H1 (cell line): Measurements from ENCODE around the gene NEU3. TPM values are rescaled to one million over a fixed set of nuclear protein-coding genes. Genes with fewer than 3 reads are reported as not detected.

Source experiments
- CTCF ChIA-PET: fragments of 300-600 bp; sonication (Branson Sonifier 250); formaldehyde crosslinking; loops from one replicate; lab custom pipeline; 2021; ENCODE audit not compliant: partially characterized antibody; lab: Charles Lee
- POLR2A ChIA-PET: fragments of 300-600 bp; sonication (Branson Sonifier 250); formaldehyde crosslinking; loops from one replicate; lab custom pipeline; 2021; ENCODE audit warnings: inconsistent platforms; ENCODE audit not compliant: partially characterized antibody; lab: Charles Lee
- DNase-seq, 2 experiments: peaks; one replicate each; pipeline versions ENCODE4 v3.0.0 to v3.0.0-alpha.2; 2010 to 2022; ENCODE audit warnings: low spot score in 2 of 2, low read depth in 1 of 2, mixed read lengths in 1 of 2
- FAIRE-seq: peaks from 2 replicates; lab custom pipeline; 2011; peaks lifted over from hg19 to GRCh38; lab: Jason Lieb, UNC
- H2AFZ ChIP-seq: 2 replicates; pipeline ENCODE4 v1.8.1; 2012; ENCODE audit warnings: low read length, inconsistent platforms
- H2AK5ac ChIP-seq: 2 replicates; pipeline ENCODE4 v1.6.1; 2013; ENCODE audit warnings: low read depth, low read length
- H2BK120ac ChIP-seq: replicated peaks from 2 replicates; pipeline ENCODE3; 2013; ENCODE audit warnings: low read depth, low read length, inconsistent platforms
- H2BK12ac ChIP-seq: 2 replicates; pipeline ENCODE4 v1.6.1; 2013; ENCODE audit warnings: low read depth, low read length
- H2BK15ac ChIP-seq: 2 replicates; pipeline ENCODE4 v1.6.1; 2013; ENCODE audit warnings: low read length
- H2BK20ac ChIP-seq: 2 replicates; pipeline ENCODE4 v1.6.1; 2013; ENCODE audit warnings: low read length
- H2BK5ac ChIP-seq: 2 replicates; pipeline ENCODE4 v1.6.1; 2013; ENCODE audit warnings: low read depth, low read length
- H3K14ac ChIP-seq: 2 replicates; pipeline ENCODE4 v1.6.1; 2013; ENCODE audit warnings: inconsistent platforms; ENCODE audit not compliant: insufficient read length
- H3K18ac ChIP-seq: 2 replicates; pipeline ENCODE4 v1.6.1; 2013; ENCODE audit warnings: low read length; ENCODE audit errors: extremely low read depth
- H3K23ac ChIP-seq: 2 replicates; pipeline ENCODE4 v1.6.1; 2013; ENCODE audit warnings: inconsistent platforms; ENCODE audit not compliant: insufficient read length
- H3K23me2 ChIP-seq: 2 replicates; pipeline ENCODE4 v1.6.1; 2013; ENCODE audit warnings: low read depth, low read length
- H3K27ac ChIP-seq: 2 replicates; pipeline ENCODE4 v1.6.1; 2011; ENCODE audit warnings: low read depth, low read length, inconsistent platforms
- H3K27me3 ChIP-seq, 4 experiments: replicated peaks in 1 of 4; 1 replicate in 1 of 4; 2 replicates in 3 of 4; pipeline versions ENCODE4 v1.6.1 to v1.8.1; 2011 to 2013; ENCODE audit warnings: low read length in 3 of 4, mild to moderate bottlenecking in 3 of 4, inconsistent platforms in 2 of 4, mixed read lengths in 2 of 4, moderate library complexity in 1 of 4; ENCODE audit not compliant: control insufficient read depth in 3 of 4, insufficient read depth in 3 of 4; ENCODE audit errors: extremely low read depth in 1 of 4
- H3K36me3 ChIP-seq, 4 experiments: 2 replicates each; pipeline versions ENCODE4 v1.6.1 to v1.8.1; 2011 to 2013; ENCODE audit warnings: mild to moderate bottlenecking in 4 of 4, low read length in 3 of 4, moderate library complexity in 2 of 4, control low read depth in 1 of 4, inconsistent platforms in 1 of 4; ENCODE audit not compliant: insufficient read depth in 4 of 4, control insufficient read depth in 2 of 4
- H3K4ac ChIP-seq: replicated peaks from 2 replicates; pipeline ENCODE3; 2013; ENCODE audit warnings: low read length, low read depth, mixed read lengths, inconsistent platforms; ENCODE audit not compliant: insufficient read length
- H3K4me1 ChIP-seq, 4 experiments: replicated peaks in 1 of 4; 1 replicate in 1 of 4; 2 replicates in 3 of 4; pipeline versions ENCODE4 v1.6.1 to v1.8.1; 2011 to 2013; ENCODE audit warnings: low read length in 3 of 4, inconsistent platforms in 2 of 4, mixed read lengths in 1 of 4; ENCODE audit not compliant: insufficient read depth in 4 of 4, control insufficient read depth in 3 of 4
- H3K4me2 ChIP-seq, 2 experiments: 2 replicates each; pipeline versions ENCODE4 v1.6.1 to v1.8.1; 2011 to 2013; ENCODE audit warnings: low read depth in 2 of 2, low read length in 2 of 2, control low read depth in 1 of 2, inconsistent platforms in 1 of 2, mild to moderate bottlenecking in 1 of 2; ENCODE audit not compliant: insufficient read depth in 1 of 2
- H3K4me3 ChIP-seq, 4 experiments: fragments of 200-600, 300-600 bp in 1 of 4; sonication (generic), shearing (Covaris generic), sonication (Bioruptor Twin) in 1 of 4; 2 replicates each; pipeline versions ENCODE4 v1.5.1 to v1.8.1; 2011 to 2016; ENCODE audit warnings: low read length in 4 of 4, low read depth in 3 of 4, control low read depth in 2 of 4, inconsistent platforms in 2 of 4, mild to moderate bottlenecking in 2 of 4, mixed read lengths in 1 of 4, moderate library complexity in 1 of 4; ENCODE audit not compliant: insufficient read depth in 2 of 4; ENCODE audit errors: extremely low read depth in 1 of 4
- H3K56ac ChIP-seq: replicated peaks from 2 replicates; pipeline ENCODE3; 2013; ENCODE audit warnings: low read depth, mild to moderate bottlenecking, mixed read lengths, low read length, inconsistent platforms; ENCODE audit not compliant: insufficient read length
- H3K79me1 ChIP-seq: 2 replicates; pipeline ENCODE4 v1.6.1; 2013; ENCODE audit warnings: low read depth, low read length, control low read depth
- H3K79me2 ChIP-seq, 2 experiments: 2 replicates each; pipeline versions ENCODE4 v1.6.1 to v1.8.1; 2012 to 2013; ENCODE audit warnings: low read length in 2 of 2, mild to moderate bottlenecking in 2 of 2, inconsistent platforms in 1 of 2; ENCODE audit not compliant: insufficient read depth in 2 of 2, control insufficient read depth in 1 of 2
- H3K9ac ChIP-seq, 4 experiments: replicated peaks in 1 of 4; 1 replicate in 1 of 4; 2 replicates in 3 of 4; pipeline versions ENCODE4 v1.6.1 to v1.8.1; 2011 to 2013; ENCODE audit warnings: low read depth in 3 of 4, low read length in 3 of 4, control low read depth in 2 of 4, mild to moderate bottlenecking in 2 of 4, moderate library complexity in 2 of 4, inconsistent platforms in 1 of 4; ENCODE audit errors: extremely low read depth in 1 of 4
- H3K9me3 ChIP-seq, 2 experiments: 2 replicates each; pipeline versions ENCODE4 v1.6.1 to v1.8.1; 2012 to 2013; ENCODE audit warnings: mild to moderate bottlenecking in 2 of 2, moderate library complexity in 2 of 2, control low read depth in 1 of 2, inconsistent platforms in 1 of 2, low read depth in 1 of 2, low read length in 1 of 2, mixed read lengths in 1 of 2; ENCODE audit not compliant: insufficient read depth in 2 of 2
- H4K20me1 ChIP-seq, 2 experiments: replicated peaks in 1 of 2; 2 replicates each; pipeline versions ENCODE3 to v1.8.1; 2011 to 2013; ENCODE audit warnings: inconsistent platforms in 2 of 2, low read length in 2 of 2, mild to moderate bottlenecking in 1 of 2; ENCODE audit not compliant: insufficient read depth in 2 of 2, control insufficient read depth in 1 of 2
- H4K5ac ChIP-seq: 2 replicates; pipeline ENCODE4 v1.6.1; 2013; ENCODE audit warnings: low read length, low read depth, mixed read lengths, inconsistent platforms; ENCODE audit not compliant: insufficient read length
- H4K8ac ChIP-seq: 2 replicates; pipeline ENCODE4 v1.8.0; 2013; ENCODE audit warnings: mild to moderate bottlenecking, moderate library complexity, low read length, inconsistent platforms; ENCODE audit not compliant: insufficient read depth; ENCODE audit errors: extremely low read depth
- H4K91ac ChIP-seq: replicated peaks from 2 replicates; pipeline ENCODE3; 2013; ENCODE audit warnings: low read length, mixed read lengths, inconsistent platforms; ENCODE audit not compliant: insufficient read length
- SIN3A ChIP-seq, 2 experiments: IDR thresholded peaks in 1 of 2; conservative IDR thresholded peaks in 1 of 2; 2 replicates each; pipeline ENCODE4 v1.6.1; 2011 to 2012; ENCODE audit warnings: low read length in 2 of 2, improper control_type of control experiment in 1 of 2, low read depth in 1 of 2, mild to moderate bottlenecking in 1 of 2
- WGBS, 2 experiments: shearing (Covaris generic) in 1 of 2; methylation state at CpG; one replicate each; pipeline versions ENCODE4 v1.1.6 to v1.1.7; 2013 to 2015; ENCODE audit warnings: low lambda C conversion rate in 2 of 2, mixed read lengths in 2 of 2, inconsistent platforms in 1 of 2, low coverage in 1 of 2, missing lambda C conversion rate in 1 of 2; ENCODE audit not compliant: insufficient replicate concordance in 2 of 2, insufficient coverage in 1 of 2, insufficient read length in 1 of 2; ENCODE audit errors: extremely low coverage in 1 of 2, missing lambda C conversion rate in 1 of 2; 5-methylcytosine and 5-hydroxymethylcytosine counted together
- polyA plus RNA-seq, 7 experiments: library from polyadenylated mRNA; depleted of rRNA in 3 of 7; stranded (reverse) in 5 of 7; unstranded in 2 of 7; fragments of >200 nt in 5 of 7; fragments of 200-250 nt in 2 of 7; gene quantifications; 1 replicate in 5 of 7; 2 replicates in 1 of 7; 4 replicates in 1 of 7; pipeline versions ENCODE4 v1.2.1 to v1.2.3, GENCODE V29; 2011 to 2013; ENCODE audit warnings: missing spikeins in 2 of 7, mixed read lengths in 2 of 7
- total RNA-seq: library from RNA; stranded (reverse); fragmentation: NEBNext Ultra II Directional; extraction: Animal tissue kit (Norgen Biotek cat#: 25700); gene quantifications from 2 replicates; pipeline ENCODE4 v1.2.1, GENCODE V29; 2021

The NEU3 gene
- total and polyA plus RNA-seq, 2 of the 8 experiments (the other 6 are each of a cell fraction or from before 2014, with no cell fraction given), result 8.9 to 15.6 TPM

- no peak overlapping the region for H3K56ac ChIP-seq
- no peak overlapping the region for H3K23ac ChIP-seq
- no peak for TF ChIP-seq SIN3A (conservative IDR thresholded peaks at IDR 0.05 in 1 of 2, IDR thresholded peaks at IDR 0.05 in 1 of 2; ENCODE audit: low read depth in 1 of 2, low read length in 2 of 2)
- TF ChIP-seq, all 59 proteins: peak for 0
- DNase-seq, result no peak
- no peak overlapping the region for H4K91ac ChIP-seq
- H2AK5ac ChIP-seq, result no peak overlapping the region
- H2BK15ac ChIP-seq, result no peak overlapping the region
- H3K27me3 ChIP-seq, result no peaks in the 10 kb centered on the region
- H3K9me3 ChIP-seq, result no peaks in the 10 kb centered on the region
- no peak overlapping the region for H3K4ac ChIP-seq
- H3K18ac ChIP-seq, result no peak overlapping the region
- H2BK12ac ChIP-seq, result no peak overlapping the region
- H4K20me1 ChIP-seq, result no peaks in the 10 kb centered on the region
- H4K5ac ChIP-seq, result no peak overlapping the region
- 95% methylated on average over 4 of the region's 4 CpGs; no CpG with 5 or more reads in 1 of the 2 experiments for WGBS, 2 experiments
- POLR2A ChIA-PET, result interaction anchor here (0.6 kb wide), 1 partner anchor 423 kb away, joined by 3 read pairs; no protein-coding TSS in a partner anchor
- H3K36me3 ChIP-seq, result peaks cover 4 to 29% (median 14%) of the 10 kb centered on the region in 4 experiments
- no peaks in the 10 kb centered on the region; the same call in 1 of the 2 replicates for H3K79me1 ChIP-seq
- no peak overlapping the region for H2BK5ac ChIP-seq
- H4K8ac ChIP-seq, result no peak overlapping the region
- no peak for FAIRE-seq
- no peak overlapping the region for H2AFZ ChIP-seq
- CTCF ChIA-PET, result interaction anchor here (0.7 kb wide), 1 partner anchor 358 kb away, joined by 3 read pairs; no protein-coding TSS in a partner anchor
- no peaks in the 10 kb centered on the region for H3K4me1 ChIP-seq
- H3K9ac ChIP-seq, result no peak overlapping the region
- no peak overlapping the region for H3K27ac ChIP-seq
- H3K4me3 ChIP-seq, result no peak overlapping the region
- no peaks in the 10 kb centered on the region for H3K23me2 ChIP-seq
- no peak overlapping the region for H2BK120ac ChIP-seq
- H2BK20ac ChIP-seq, result no peak overlapping the region
- no peak overlapping the region for H3K4me2 ChIP-seq
- no peak overlapping the region for H3K14ac ChIP-seq
- H3K79me2 ChIP-seq, result no peaks in the 10 kb centered on the region
Observed at GRCh38 chr11:74978041-74978440, 10.7 kb upstream of the NEU3 start.
